ENCODE results near the gene RDX.
"Not testable (repeated sequence)": the region's sequence is repeated elsewhere in the genome, so short reads cannot be mapped to it uniquely, and the experiment has no call there.

Gene RDX

GRCh38 chr11:110198031-110198729 lies 98.2 kb downstream of the RDX start:
- no peak for DNase-seq

DNA sequence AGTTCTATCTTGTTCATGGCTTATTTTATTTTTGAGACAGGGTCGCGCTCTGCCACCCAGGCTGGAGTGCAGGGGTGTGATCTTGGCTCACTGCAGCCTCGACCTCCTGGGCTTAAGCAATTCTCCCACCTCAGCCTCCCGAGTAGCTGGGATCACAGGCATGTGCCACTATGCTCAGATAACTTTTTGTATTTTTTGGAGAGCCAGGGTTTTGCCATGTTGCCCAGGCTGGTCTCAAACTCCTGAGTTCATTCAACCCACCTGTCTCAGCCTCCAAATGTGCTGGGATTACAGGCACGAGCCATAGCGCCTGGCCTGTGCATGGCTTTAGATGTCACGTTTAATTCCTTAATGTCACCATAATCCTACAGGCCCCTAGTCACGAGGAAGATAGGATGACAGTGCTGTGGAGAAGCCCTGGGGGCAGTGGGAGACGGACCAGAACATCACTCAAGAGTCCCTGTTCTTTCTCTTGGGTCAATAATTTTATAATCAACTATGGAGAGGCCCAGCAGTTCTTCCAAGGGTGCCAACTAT lies 99.5 kb downstream of the RDX start:
- no peak for DNase-seq

GRCh38 chr11:110196241-110196754 lies 100.1 kb downstream of the RDX start:
- DNase-seq = no peak

GRCh38 chr11:110194211-110194766 lies 102.1 kb downstream of the RDX start:
- not testable (repeated sequence) for DNase-seq

GRCh38 chr11:110192604-110193282 lies 103.7 kb downstream of the RDX start:
- not testable (repeated sequence) for DNase-seq

DNA sequence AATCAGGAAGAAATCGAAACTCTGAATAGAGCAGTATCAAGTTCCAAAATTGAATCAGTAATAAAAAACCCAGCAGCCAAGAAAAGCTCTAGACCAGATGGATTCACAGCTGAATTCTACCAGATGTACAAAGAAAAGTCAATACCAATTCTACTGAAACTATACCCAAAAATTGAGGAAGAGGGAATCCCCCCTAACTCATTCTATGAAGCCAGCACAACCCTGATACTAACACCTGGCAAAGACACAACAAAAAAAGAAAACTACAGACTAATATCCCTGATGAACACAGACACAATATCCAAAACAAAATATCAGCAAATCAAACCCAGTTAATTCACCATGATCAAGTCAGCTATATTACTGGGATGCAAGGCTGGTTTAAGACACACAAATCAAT lies 105.5 kb downstream of the RDX start:
- no peak for DNase-seq

GRCh38 chr11:110187731-110188130 lies 108.7 kb downstream of the RDX start:
- DNase-seq = no peak

DNA sequence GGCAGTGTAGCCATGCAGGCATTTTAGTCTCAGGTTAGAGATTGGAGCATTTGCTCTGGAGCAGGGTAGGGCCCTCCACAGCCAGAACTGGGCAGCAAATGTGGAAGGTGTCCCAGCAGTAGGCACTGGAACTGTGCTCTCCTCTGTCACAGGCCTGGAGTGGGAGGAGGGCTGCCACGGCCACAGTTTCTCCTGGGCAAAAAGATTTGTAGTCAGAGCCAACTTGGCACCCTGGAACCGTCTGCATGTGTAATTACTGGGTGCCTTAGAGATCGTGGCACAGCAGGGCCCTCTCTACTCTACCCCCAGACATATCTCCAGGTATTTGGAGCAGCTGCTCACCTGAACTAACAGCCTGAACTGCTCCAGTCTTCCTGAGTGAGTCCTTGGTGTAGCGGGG lies 109.5 kb downstream of the RDX start:
- no peak for DNase-seq

GRCh38 chr11:110186456-110186855 lies 110.0 kb downstream of the RDX start:
- no peak for DNase-seq

GRCh38 chr11:110185599-110185998 lies 110.8 kb downstream of the RDX start:
- DNase-seq = no peak

DNA sequence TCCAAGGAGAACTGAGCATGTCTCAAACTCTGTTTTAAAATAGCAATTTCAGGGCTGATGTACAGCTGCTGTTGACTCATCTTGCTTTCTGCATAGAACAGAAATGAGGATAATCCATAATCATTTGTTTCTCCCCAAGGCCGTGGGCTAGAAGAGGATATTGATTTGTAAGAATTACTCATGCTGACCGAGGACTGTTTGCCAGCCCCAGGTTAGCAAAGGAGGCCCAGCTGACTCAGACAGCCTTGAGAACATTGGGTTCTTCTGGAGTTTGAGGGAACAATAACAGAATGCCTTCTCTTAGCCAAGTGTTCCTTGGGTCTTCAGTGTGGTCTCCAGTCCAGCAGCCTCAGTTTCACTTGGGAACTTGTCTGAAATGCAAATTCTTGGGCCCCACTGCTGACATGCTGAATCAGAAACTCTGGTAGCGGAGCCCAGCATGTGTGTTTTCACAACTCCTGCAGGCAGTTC lies 111.3 kb downstream of the RDX start:
- DNase-seq = no peak

DNA sequence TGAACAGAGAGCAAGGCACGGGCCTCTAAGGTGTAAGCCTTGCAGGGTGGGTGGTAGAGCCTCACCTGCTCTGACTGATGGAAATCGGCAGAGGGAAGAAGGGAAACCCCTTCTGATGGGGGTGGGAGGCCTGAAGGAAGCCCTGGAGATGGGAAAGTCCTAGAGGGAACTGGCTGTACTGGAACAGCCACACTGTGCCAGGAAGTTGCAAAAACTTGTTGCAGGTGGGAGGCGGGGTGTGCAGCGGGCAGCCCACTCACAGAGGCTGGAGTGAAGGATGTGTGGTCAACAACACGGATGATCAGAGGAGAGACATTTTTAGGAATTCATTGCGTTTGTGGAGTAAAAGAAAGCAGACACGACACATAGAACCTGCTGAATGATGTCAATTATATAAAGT lies 112.0 kb downstream of the RDX start:
- no peak for DNase-seq

DNA sequence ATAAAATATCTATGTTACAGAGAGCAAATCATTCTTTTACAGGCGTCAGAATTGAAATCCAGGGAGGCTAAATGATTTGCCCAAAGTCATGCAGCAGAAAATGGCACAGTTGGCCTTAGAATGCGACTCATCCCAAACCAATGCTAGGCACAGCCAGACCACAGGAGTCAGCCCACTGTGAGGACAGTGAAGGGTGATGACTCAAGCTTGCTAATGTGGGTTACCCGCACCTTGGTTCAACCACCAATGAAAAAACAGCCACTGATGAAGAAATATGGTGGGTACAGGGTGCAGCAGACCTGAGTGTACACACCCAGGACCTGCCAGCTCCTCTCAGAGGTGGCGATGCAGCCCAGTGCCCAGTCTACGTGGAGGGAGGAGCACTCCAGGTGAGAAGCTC lies 113.5 kb downstream of the RDX start:
- DNase-seq = no peak

DNA sequence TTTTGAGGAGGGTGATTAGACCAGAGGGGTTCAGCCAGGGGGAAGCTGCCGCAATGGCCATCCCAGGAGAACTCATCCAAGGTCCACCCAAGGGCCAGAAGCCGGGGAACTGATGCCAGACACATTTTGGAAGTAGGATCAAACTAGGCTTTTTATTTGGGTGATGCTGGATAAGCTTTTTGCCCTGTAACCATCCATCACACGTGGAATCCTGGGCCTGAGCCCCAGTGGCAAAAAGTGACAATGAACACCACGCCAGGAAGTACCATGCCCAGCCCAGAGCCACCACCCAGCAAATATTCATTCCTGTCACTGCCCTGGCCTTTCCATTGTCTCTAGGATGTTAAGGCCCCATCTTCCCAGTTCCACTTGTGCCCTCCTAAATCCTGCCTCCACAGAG lies 117.3 kb downstream of the RDX start:
- DNase-seq = no peak

DNA sequence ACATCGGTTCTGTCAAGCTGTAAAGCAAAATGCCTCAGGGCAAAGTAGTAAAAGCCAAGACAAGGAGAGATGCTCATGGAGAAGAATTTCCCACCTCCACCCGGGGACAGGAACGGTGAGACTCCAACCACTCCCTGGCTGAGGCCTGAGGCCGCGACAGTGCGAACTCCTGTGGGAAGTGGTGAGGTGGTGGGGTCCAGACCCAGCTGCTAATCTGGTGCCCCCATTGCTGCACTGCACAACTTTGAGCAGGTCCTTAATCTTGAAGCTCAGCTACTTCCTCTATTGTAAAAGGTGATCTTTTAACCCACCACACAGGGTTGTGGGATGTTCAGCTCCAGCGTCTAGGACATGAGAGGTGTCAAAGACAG lies 119.3 kb downstream of the RDX start:
- no peak for DNase-seq

GRCh38 chr11:110176366-110177085 lies 119.9 kb downstream of the RDX start:
- DNase-seq = no peak

DNA sequence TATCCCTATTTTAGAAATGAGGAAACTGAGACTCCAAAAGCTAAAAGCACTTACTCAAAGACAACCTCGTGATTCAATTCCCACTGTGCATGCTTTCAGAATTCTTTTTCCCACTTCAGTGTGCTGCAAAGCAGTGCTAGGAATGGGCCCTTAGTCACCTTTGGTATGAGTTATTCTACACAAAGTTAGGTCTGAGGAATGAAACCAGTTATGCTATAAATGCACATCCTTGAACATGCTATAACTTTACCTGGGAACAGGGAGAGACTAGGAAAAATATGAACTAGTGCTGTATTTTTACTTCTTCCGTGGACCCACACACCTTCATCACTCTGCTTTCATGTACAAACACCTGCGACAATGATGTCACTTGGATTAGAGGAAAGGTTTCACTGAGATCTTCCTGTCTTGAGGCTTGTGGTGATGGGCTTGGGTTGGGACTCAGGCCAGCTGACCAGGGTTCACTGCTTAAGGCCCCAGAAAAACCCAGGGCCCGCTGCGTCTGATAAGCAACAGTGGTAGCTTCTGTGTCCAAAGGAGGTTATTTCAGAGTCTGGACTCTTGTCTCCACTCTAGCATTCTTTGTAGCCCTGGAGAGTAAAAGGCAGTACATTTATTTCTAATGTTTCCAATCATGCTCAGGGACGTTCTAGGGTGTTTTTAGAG lies 121.6 kb downstream of the RDX start:
- DNase-seq = no peak

DNA sequence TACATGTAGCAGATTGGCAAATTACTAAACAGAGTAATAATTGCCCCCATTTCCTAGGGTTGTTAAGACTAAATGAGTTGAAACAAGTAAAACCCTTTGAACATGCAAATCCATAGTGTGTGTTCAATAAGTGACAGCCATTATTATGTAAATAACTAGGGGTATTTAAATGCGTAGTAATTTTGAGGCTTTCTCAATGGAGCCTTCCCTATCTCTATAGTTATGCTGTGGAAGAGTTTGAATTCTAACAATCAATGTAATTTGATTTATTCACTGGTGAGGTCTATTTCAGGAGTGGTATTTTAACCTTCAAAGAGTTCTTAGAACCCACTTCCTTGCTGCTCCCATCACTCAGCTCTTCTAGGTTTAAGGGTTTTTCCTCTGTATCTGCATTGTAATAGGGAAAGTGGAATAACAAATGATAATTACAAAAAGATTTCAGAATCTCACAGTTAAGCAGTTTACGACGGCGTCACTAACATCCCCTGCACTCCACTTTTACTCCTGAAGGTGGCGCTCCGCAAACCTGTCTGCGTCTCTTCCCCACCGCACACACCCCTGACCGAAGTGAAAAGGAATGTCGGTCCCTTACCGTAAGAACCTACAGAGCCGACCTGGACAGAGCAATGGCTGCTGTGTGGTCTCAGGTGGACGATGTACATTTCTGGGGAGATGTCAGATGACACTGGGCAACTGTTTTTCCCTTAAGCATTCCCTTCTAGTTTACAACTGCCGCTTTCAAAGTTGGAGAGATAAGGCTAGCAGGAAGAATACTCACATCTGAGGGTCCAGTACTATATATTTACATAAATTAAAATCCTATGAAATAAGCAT lies 122.4 kb downstream of the RDX start:
- no peak for DNase-seq

GRCh38 chr11:110172468-110173065 lies 123.8 kb downstream of the RDX start:
- no peak for DNase-seq

DNA sequence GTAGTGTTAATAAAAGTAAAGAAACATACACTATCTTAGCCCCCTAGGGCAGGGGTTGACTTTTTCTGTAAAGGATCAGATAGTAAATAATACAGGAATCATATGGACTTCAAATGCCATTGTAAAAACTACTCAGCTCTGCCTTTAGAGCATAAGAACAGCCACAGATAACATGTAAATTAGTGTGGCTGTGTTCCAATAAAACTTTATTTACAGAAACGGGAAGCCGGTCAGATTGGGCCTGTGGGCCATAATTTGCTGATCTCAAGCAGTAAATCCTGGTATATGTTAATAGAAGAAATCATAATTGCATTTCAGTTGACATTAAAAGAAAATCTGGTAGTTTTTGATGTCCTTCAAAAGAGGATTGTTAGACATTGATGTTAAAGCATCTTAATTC lies 126.7 kb downstream of the RDX start:
- no peak for DNase-seq
